Esophagus squamous epithelium (tissue), 4 donors: ENCODE data around the gene MS4A6A.

ENCODE experiments used
- CTCF ChIP-seq, 6 experiments: fragments of 450-650 bp in 4 of 6; fragments of 200-600 bp in 2 of 6; sonication (generic) in 2 of 6; IDR thresholded peaks; one replicate each; pipeline ENCODE4 v1.5.1; 2016 to 2019; ENCODE audit warnings: antibody characterized with exemption in 6 of 6, mild to moderate bottlenecking in 4 of 6, moderate library complexity in 4 of 6
- POLR2A ChIP-seq, 4 donors: fragments of 450-650 bp; IDR thresholded peaks; one replicate each; pipeline ENCODE4 v1.6.1; 2017; ENCODE audit warnings: antibody characterized with exemption in 4 of 4, mild to moderate bottlenecking in 4 of 4, moderate library complexity in 3 of 4

GRCh38 chr11:60230681-60231080 lies 47.8 kb upstream of the MS4A6A start:
- no peak for TF ChIP-seq CTCF (IDR thresholded peaks at IDR 0.05)
- no peak for TF ChIP-seq POLR2A (IDR thresholded peaks at IDR 0.05)
